ENCODE measurements around the gene PRKCSH. TPM values are rescaled to one million over a fixed set of nuclear protein-coding genes. Genes with fewer than 3 reads are reported as not detected.

Gene PRKCSH
- total RNA-seq, 1 experiment from 2014 or later = 431 TPM

GRCh38 chr19:11416346-11417052, 18.9 kb upstream of the PRKCSH start:
- no CpG with 5 or more reads among the region's 17 CpGs for WGBS (ENCODE audit: extremely low coverage, insufficient read length, low lambda C conversion rate)
- Histone ChIP-seq H2BK12ac (ENCODE audit: insufficient read length, low read depth, low read length) (no peak overlapping the region), H3K27ac (ENCODE audit: insufficient read length, low read depth, low read length) (no peak overlapping the region)

More at GRCh38 chr19:11416346-11417052, 18.9 kb upstream of the PRKCSH start:
- Histone ChIP-seq H3K56ac (ENCODE audit: insufficient read length, low read depth, low read length) (no peak overlapping the region), H3K79me2 (ENCODE audit: insufficient read depth, low read length) (no peaks in the 10 kb centered on the region), H3K14ac (ENCODE audit: insufficient read depth, low read length) (no peak overlapping the region; the same call in 1 of the 2 replicates), H2AFZ (ENCODE audit: low read length) (no peak overlapping the region), H2BK5ac (ENCODE audit: insufficient read length, low read length) (no peak overlapping the region), H3K18ac (ENCODE audit: insufficient read length, low read depth, low read length) (no peak overlapping the region), H3K27me3 (ENCODE audit: insufficient read depth, low read length) (no peaks in the 10 kb centered on the region), H3K9me3 (ENCODE audit: control insufficient read depth, low read depth, low read length) (no peaks in the 10 kb centered on the region), H4K20me1 (ENCODE audit: control insufficient read depth, insufficient read depth, insufficient read length) (no peaks in the 10 kb centered on the region), H3K23ac (ENCODE audit: insufficient read length, low read depth, low read length) (no peak overlapping the region), H2AK5ac (ENCODE audit: insufficient read length, low read length) (no peak overlapping the region), H2BK120ac (ENCODE audit: low read depth, low read length, poor library complexity, severe bottlenecking) (no peak overlapping the region), H3K4me2 (ENCODE audit: insufficient read depth, insufficient read length, low read length) (no peak overlapping the region), H3K4me1 (ENCODE audit: insufficient read depth, low read length) (no peaks in the 10 kb centered on the region), H3K4ac (ENCODE audit: low read depth, low read length) (no peak overlapping the region), H2BK15ac (ENCODE audit: low read depth, low read length) (no peak overlapping the region), H3T11ph (ENCODE audit: low read length) (no peak overlapping the region), H3K23me2 (ENCODE audit: insufficient read length, low read depth, low read length, poor library complexity, severe bottlenecking) (peaks cover 23% of the 10 kb centered on the region), H2BK20ac (ENCODE audit: low read depth, low read length, poor library complexity, severe bottlenecking) (no peak overlapping the region), H4K8ac (replicated peaks; ENCODE audit: insufficient read length, low read depth, low read length) (no peak overlapping the region), H4K5ac (ENCODE audit: insufficient read length, low read depth, low read length) (no peak overlapping the region), H3K79me1 (ENCODE audit: insufficient read depth, low read depth, low read length, poor library complexity, severe bottlenecking) (no peaks in the 10 kb centered on the region), H4K91ac (ENCODE audit: insufficient read length, low read depth, low read length) (no peak overlapping the region), H3K9ac (ENCODE audit: extremely low read depth, insufficient read length, low read length) (no peak overlapping the region)
- Mint-ChIP-seq H3K4me3 (no peak overlapping the region), H3K4me1 (peaks cover 14 to 20% of the 10 kb centered on the region in 2 experiments), H3K27me3 (ENCODE audit: low read depth) (peaks cover 10% of the 10 kb centered on the region), H3K9me3 (no peaks in the 10 kb centered on the region; a peak in 1 of 5 replicates), H3K36me3 (ENCODE audit: insufficient read depth in 1 of 3, low read depth in 3 of 3) (peaks cover 1 to 24% (median 5%) of the 10 kb centered on the region in 3 experiments; a peak in 5 of 7 replicates), H3K27ac (peak overlapping the region; percentile 4 to 46 (median 31); a peak in 2 of 7 replicates)
- DNase-seq = no peak
- no peak for TF ChIP-seq CTCF (conservative IDR thresholded peaks at IDR 0.05)

Measured in H9 (cell line).